22Rv1 (cell line): ENCODE data around the gene SREBF2.

Experiments
- H3K27ac ChIP-seq: fragments of 450-650 bp; 2 replicates; pipeline ENCODE4 v1.5.1; 2017
- ZFX ChIP-seq: fragments of 450-650 bp; IDR thresholded peaks from 2 replicates; pipeline ENCODE4 v1.6.1; 2017; ENCODE audit warnings: antibody characterized with exemption, borderline replicate concordance
- TF ChIP-seq, protein P1 (sequence below): fragments of 450-650 bp; IDR thresholded peaks from 2 replicates; pipeline ENCODE4 v1.5.1; 2017; ENCODE audit warnings: mild to moderate bottlenecking

Gene SREBF2

DNA sequence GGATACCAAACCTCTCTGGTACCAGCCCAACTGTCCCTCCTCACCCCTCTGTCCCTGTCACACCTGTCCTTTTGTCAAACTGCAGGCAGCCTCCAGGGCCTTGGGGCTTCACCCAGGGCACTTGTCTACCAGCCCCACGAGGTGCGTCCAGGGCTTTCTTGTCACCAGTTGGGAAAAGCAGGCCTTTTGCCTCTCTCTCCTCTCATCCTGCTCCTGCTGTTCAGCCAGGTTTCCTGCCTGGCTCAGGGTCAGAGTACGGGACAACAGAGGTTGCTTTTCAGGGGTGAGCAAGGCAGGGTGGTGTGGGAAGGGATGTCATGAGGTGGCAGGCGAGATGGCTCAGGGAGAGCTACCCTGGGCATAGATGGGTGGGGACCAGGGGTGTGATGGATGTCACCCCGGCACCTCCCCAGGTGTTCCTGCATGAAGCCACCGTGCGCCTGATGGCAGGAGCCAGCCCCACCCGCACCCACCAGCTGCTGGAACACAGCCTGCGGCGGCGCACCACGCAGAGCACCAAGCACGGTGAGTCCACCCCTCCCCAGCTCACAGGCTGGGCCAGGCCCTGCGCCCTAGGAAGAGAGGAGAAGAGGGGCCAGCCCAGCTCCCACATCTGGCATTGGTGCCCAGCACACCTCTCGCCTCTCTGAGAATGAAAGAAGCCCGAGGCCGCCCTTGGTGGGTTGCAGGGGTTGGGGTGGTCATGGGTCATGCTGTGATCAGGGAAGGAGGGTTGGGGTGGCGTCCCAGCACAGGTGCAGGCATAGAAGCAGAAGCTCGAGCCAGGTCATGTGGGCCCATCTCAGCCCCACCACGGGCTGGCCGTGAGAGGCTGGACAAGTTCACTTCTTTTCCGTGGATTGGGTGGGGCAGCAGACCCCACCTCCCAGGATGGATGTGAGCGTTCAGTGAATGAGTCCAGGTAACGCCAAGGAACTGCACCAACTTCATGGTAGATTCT lies 71.8 kb downstream of the SREBF2 start:
- no peak for TF ChIP-seq ZFX
- TF ChIP-seq, protein P1, sequence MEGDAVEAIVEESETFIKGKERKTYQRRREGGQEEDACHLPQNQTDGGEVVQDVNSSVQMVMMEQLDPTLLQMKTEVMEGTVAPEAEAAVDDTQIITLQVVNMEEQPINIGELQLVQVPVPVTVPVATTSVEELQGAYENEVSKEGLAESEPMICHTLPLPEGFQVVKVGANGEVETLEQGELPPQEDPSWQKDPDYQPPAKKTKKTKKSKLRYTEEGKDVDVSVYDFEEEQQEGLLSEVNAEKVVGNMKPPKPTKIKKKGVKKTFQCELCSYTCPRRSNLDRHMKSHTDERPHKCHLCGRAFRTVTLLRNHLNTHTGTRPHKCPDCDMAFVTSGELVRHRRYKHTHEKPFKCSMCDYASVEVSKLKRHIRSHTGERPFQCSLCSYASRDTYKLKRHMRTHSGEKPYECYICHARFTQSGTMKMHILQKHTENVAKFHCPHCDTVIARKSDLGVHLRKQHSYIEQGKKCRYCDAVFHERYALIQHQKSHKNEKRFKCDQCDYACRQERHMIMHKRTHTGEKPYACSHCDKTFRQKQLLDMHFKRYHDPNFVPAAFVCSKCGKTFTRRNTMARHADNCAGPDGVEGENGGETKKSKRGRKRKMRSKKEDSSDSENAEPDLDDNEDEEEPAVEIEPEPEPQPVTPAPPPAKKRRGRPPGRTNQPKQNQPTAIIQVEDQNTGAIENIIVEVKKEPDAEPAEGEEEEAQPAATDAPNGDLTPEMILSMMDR = no peak
- no peak overlapping the region for H3K27ac ChIP-seq

- TF ChIP-seq, protein P1 = no peak
- TF ChIP-seq ZFX = no peak
- H3K27ac ChIP-seq = no peak overlapping the region
Measured at GRCh38 chr22:41905411-41906202, 72.7 kb downstream of the SREBF2 start.

GRCh38 chr22:41906822-41907221 lies 73.9 kb downstream of the SREBF2 start:
- no peak overlapping the region for H3K27ac ChIP-seq
- TF ChIP-seq, protein P1 = no peak
- no peak for TF ChIP-seq ZFX

- peak overlapping the region; percentile 44 for H3K27ac ChIP-seq
- no peak for TF ChIP-seq ZFX
- TF ChIP-seq, protein P1 = no peak
Measured at GRCh38 chr22:41907436-41908401, 74.8 kb downstream of the SREBF2 start.

DNA sequence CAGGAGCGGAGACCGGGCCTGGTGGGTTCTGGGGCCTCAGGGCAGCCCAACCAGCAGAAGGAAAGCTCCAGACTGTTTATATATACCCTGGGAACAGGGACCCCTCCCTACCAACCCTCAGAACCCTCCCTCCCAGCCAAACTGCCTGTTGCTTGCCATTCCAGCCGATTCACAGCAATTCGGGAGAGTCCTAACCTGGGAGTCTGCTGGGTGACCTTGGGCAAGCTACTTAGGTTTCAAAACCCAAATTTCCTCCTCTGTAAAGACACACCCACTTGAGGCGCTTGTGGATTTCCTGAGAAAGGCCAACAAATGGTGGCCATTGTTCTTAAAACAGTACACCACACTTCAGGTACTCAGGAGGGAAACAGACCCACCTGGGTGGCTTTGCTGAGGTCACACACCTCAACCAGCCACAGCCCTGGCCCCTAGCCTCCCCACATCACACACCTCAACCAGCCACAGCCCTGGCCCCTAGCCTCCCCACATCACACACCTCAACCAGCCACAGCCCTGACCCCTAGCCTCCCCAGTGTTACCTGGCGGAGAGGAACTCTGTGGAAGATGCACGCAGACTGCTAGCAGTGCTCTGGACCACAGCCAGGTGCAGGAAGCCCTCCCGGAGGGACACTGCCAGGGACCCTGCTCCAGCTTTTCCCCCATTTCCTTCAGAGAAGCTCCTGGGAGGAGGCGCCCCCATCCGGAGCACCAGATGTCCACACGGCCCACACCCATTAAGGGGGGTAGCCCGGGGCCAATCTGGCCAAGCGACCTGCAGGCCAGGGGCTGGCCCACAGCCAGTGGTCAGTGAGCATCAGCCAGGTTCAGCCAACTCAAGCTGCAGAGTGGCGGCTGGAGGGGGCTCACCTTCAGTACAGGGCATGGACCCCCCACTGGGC lies 75.8 kb downstream of the SREBF2 start:
- TF ChIP-seq ZFX = no peak
- TF ChIP-seq, protein P1 = no peak
- H3K27ac ChIP-seq = peak overlapping the region; percentile 44
